Stimulated activated CD4-positive, alpha-beta T cell treated with anti-CD3 and anti-CD28 coated beads, Interleukin-2, amount 100 ng/mL, for 24 hours (primary cell): ENCODE measurements around the gene APCDD1.
"Not testable (repeated sequence)": the region's sequence is repeated elsewhere in the genome, so short reads cannot be mapped to it uniquely, and the experiment has no call there.

Experiments used
- DNase-seq, 2 donors: peaks; one replicate each; pipeline ENCODE4 v3.0.0-alpha.2; 2020

Gene APCDD1

DNA sequence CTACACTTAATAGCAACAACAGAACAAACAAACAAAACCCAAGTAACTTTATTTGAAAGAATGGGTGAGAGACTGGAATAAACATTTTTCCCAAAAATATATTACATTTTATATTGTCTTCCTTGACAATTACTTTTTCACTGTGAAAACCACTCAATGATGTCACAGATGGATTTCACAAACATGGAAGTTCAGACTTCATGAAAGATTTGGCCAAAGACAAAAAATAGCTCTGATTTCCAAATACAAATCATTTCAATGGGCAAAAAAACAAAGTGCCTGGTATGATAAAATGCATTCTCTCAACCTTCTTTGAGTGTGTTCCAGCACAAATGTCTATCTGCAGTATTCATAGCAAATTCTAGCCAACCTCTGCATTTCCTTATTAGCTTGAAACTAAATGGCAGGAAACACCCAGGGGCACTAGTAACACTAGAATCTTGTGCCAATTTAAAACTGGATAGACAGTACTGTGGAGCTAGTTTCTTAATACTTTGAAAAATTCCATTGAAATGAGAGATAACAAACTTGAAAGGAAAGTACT lies 42.8 kb downstream of the APCDD1 start:
- DNase-seq = no peak

DNA sequence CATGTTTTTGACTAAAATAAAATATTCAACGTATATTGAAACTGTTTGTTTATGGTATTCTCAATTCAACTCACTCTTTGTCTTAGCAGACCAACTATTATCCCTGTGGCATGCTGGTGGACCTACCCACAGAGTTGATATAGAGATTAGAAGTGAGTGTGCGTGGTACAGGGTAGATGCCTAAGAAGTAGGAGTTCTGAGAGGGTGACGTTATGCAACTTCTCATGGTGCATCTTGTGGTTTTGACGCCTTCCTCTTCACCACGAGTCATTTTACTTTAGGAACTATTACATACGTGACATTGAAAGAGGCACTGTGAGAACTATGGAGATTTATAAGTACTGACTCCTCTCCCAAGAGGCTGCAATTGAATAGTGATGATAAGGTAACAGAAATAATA lies 44.8 kb downstream of the APCDD1 start:
- DNase-seq = no peak

DNA sequence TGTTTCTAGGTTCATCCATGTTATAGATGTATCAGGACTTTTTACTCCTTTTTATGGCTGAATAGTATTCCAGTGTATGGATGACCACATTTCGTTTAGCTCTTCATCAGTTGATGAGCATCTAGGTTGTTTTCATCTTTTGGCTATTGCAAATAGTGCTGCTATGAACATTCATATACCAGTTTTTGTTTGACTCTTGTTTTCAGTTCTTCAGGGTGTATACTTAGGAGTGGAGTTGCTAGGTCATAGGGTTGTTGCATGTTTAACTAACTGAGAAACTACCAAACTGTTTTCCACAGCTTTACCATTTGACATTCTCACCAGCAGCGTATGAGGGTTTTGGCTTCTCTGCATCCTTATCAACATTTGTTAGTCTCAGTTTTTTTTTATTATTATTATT lies 45.6 kb downstream of the APCDD1 start:
- DNase-seq = no peak

DNA sequence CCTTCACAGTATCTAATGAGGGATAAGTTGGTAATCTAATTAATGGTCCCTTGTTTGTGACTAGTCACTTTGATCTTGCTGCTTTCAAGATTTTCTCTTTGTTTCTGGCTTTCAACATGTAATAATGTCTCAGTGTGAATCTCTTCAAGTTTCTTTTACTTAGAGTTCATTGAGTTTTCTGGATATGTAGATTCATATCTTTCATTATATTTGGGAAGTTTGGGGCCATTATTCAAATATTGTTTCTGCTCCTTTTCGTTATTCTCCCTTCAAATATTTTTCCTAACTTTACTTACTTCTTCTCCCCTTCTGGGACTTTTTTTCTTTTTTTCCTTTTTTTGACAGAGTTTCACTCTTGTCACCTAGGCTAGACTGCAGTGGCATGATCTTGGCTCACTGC lies 50.3 kb downstream of the APCDD1 start:
- DNase-seq = no peak

DNA sequence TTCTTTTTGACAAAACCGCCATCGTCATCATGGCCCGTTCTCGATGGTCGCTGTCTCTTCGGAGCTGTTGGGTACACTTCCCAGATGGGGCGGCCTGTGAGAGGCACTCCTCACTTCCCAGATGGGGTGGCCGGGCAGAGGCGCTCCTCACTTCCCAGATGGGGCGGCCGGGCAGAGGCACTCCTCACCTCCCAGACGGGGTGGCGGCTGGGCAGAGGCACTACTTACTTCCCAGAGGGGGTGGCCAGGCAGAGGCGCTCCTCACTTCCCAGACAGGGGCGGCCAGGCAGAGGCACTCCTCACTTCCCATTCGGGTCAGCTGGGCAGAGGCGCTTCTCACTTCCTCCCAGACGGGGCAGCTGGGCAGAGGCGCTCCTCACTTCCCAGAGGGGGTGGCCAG lies 51.5 kb downstream of the APCDD1 start:
- not testable (repeated sequence) for DNase-seq

DNA sequence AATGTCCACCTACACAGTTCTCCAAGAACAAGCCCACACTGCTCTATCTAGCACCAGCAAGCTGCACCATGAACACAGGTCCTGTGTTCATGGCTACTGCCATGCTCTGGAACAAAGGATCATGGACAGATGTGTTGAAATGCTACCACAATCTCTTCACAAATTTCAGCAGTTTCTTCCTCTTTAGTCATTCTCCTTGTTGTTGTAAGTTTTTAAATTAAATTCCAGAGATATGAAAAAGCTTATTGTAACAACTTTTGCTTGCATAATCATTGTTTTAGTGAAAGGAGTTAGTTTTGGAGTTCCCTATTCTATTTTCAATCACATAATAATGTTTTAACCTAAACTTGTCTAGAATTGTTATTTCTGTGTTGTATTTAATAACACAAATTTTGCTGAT lies 54.2 kb downstream of the APCDD1 start:
- DNase-seq = no peak

DNA sequence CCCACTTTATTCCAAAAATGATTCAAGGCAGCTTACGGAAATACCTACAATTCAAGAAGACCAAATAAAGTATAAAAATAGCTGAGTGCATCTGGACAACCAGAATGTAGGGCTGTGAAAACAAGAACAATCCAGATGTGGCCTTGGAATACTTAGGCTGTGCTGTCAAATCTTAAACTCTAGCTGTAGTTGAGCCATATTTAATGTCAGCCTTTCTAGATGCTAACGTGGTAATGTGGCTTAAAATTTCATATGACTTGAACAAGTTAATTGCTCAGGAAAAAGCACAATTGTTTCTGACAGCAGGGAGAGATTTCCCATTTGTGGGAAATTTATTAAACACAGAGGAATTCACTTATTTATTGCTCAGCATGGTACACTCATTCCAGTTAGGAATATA lies 56.8 kb downstream of the APCDD1 start:
- DNase-seq = no peak

DNA sequence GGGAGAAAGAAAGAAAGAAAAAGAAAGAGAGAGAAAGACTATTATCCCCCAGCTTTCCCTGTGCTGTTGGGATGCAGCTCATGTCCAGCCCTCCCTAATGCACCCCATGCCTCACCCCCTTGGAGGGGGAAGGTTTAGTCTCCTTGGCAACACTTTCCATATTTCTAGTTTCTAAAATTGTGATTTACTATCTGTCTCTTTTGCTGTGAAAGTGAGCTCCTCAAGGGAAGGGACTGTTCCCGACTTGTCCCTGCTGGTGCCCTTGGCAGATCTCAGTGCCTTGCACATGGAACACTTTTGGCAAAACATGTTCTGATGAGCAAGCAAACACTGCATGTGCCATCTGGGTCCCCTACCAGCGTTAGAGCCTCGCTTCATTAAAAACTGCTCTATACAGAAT lies 59.6 kb downstream of the APCDD1 start:
- no peak for DNase-seq

DNA sequence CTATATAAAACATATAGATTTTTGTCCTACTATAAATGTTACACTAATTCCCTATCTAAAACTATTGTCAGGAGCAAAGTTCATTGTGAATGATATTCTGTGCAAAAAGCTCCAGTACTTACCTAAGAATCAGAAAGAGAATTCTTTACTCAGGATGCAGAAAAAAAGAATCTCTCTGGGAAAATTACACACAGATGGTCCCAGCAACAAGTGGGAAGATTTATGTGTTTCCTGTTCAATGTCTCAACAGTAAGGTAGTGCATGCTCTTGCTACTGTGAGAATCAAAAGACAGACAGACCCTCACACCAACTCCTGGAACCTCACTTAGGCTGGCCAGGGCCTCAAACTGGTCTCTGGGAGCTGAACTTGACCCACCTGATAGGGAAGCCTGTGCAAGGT lies 60.2 kb downstream of the APCDD1 start:
- no peak for DNase-seq

DNA sequence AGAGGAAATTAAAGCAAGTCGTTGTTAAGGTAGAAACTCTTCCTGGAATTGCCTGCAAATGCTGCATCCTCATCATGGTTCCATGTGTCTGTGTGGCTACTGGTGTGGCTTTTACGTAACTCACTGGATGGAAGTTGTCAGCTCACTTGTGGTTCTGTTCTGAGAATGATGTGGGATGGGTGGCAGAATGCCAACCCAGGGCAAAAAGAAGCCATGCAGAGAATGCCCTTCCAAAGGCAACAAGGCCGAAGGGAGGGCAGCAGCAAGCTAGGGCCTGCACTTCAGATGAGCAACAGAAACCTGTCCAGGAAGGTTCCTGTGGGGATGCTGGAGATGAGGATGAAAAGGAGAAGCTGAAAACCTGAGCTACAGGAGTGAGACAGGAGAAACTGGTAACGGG lies 61.0 kb downstream of the APCDD1 start:
- DNase-seq = no peak

DNA sequence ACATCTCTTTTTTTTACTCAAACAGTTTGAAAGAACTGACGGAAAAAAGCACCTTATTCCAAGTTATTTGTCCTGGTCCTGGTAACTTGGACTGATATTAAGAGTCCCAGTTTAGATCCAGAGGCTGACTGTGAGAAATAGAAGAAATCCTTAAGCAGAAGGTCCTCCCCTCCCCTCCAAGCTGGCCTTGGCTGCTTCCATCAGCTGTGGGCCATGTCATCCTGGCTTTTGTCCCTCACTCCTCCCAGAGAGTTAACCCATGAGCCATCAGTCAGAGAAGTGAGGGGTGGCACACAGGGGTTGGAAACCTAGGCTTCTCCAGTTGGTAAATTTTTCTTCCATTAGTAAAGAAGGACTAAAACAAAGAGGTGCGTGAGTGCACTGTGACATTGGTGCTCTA lies 61.6 kb downstream of the APCDD1 start:
- no peak for DNase-seq

DNA sequence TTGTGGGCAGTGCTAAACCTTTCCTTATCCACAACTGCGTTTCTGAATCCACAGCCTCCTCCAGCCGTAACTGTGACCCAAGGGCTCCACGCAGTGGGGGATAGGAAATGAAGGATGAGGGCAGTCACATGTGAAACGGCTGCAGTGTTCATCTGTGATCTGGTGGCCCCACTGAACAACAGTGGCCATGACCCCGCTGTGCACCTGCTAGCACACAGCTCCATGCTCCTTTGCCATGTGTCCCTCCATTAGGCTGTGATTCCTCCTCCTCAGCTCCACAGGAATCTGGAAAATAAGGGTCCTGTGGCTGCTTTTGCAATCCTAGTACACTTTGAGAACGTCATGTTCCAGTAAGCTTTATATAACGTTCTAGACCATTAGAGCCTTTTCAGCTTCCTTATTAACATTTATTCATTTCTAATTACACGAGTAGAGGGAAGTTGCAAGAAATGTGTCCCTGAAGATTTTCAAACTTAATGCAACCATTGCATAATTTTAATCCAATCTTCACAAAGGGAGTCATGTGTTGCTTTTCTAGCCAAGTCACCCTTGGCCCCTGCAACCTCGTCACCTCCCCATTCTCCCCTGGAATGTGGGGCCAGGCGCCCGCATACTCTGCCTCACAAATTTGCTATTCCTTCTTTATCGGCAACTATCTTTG lies 64.3 kb downstream of the APCDD1 start:
- no peak for DNase-seq

DNA sequence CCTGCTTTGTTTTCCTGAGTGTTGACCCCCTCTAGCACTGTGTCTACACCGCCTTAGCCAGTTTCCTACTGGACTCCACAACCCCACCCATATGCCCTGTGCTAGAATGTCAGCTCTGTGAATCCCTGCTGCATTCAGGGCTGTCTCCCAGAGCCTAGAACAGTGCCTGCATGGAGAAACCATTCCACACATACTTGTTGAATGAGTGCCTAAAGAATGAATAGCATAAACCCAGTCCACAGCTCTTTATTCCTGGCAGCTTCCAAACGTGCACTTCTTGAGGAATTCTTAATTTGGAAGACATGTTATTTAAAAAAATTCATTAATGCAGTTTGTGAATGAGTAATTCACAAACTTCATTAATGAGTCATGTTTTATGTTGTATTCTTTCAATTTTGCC lies 64.9 kb downstream of the APCDD1 start:
- DNase-seq = no peak

DNA sequence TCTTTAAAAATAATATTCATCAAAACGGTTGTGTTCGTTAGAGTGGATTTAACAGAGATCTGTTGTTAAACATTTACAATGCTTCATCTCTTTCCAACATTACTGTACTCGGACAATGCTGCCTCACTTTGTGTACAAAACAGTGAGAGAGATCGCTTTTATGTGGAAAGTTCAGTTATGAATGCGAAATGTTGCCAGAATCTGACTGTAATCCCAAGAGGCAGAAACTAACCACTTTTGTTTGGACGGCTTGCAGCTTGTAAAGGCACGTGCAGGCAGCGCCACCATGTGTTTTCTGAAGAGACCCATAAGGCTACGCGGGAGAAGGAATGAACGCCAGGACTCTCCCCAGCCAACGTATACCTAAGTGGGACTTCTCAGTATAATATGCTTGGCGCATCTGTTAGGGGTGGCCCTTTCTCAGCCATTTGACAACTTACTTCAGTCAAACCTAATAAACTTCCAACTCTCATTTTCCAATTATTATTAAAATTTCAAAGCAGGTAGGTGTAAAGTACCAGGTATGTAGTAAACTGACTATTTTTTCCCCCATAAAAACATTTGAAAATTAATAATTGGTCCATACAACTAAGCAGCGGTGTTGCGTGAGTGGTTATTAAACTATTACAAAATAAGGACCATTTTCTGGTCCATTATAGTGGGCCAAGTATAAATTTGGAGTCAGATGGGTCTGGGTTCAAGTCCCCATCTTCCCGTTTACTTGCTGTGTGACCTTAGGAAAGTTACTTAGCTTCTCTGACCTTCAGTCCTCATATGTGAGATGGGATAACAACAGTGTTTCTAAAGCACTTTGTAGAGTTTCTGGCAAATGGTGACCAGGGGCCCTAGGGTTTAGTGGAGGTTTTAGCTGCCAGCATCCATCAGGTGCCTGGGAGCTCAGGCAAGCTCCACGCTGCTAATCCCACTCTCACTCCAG lies 65.8 kb downstream of the APCDD1 start:
- DNase-seq = peak; percentile 60 to 62

DNA sequence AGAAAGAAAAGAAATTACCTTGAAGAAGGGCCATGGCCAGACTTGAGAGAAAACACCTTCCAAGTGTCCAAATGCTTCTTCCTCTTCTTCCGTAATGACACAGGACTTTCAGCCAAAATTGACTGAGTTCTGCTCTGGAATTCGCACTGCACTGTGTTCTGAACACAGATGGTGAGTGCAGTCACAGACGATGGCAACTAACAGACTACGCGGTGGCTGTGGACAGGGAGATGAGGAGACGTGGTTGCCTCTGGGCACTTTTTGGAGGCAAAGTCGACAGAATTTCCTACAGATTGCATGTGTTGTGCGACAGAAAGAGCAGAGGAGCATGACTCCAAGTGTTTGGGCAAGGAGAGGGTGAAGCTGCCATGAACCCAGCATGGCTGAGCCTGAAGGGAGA lies 67.1 kb downstream of the APCDD1 start:
- no peak for DNase-seq

DNA sequence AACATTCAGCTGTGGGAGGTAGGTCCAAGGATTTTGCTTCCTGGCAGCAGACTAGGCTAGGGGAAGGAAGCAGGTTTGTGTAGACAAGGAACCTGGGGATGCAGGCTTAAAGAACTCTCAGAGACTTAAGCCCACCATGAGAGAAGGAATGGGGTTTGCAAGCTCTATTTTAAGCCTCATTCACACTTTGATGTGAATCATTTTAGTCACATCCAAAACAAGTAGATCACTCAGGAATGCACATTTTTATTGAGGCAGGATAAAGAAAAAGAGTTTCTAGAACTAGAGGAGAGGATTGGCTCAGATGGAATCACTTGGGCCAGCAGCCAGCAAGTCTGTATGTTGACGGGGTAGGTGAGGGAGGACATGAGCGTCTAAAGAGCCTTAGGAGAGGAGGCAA lies 68.1 kb downstream of the APCDD1 start:
- no peak for DNase-seq

DNA sequence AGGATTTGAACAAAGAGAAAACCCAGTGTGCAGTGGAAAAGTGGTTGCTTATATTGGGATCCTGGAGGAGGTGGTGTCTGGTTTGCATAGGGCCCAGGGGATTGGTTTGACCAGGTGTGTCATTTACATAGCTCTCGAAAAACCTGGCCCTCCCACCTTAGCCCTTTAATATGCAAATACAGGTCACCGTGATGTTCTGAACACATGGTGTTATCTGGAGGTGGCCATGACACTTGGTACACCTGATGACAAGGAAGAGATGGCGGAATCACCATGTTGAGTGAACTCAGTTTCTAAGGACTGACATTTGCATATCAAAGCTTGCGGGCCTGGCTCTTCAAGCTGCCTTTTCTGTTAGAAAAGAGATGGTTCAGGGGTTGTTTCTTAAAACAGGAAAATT lies 69.1 kb downstream of the APCDD1 start:
- no peak for DNase-seq

DNA sequence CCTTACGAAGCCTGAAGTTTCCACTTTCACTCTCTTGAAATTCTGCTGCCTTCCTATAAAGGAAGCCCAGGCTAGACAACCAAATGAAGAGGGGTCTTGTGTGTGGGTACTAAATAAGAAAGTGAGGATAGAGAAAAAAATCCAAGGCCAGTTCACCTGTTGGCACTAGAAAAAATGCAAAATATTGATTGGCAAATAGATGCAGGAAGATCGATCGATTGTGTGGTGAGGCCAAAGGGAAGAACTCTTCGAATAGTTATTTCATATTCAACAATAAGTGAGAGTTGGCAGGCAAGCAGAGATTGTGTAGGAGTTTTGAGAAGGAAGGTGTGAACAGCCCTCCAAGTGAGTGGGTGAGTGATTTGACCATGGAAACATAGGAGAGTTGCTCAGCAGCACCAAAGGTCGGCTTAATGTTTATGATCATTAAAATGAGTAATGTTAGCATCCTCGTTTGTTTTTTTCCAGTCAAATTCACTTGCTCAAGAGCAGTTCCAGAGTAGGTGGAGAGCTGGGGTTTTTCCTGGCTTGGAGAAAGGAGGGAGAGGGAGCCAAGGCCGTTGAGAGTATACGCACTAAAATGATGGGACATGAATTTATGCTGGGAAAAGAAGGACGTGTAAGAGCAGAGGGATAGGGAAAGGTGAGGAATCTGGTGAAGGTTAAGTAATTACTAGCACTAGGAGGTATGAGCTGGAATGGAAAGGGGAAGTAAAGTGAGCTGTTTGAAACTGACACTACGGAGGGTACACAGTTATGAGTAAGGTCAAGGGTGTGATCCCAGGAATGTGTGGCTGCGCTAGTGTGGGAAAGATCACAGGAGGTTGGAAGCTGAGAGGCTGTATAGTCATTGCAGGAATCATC lies 70.3 kb downstream of the APCDD1 start:
- no peak for DNase-seq

DNA sequence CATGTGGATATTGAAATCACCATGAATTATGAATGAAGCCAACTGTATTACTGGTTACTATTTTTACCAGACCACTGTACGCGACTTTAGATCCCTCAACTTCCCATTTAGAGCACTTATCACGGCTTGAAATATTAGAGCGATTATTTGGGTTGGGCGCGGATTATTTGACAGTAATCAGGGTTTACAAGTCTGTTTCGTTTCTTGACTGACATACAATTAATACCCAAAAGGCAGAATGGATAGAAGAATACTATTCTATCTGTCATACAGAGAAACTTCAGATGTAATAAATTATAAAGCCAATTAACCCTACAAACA lies 70.9 kb downstream of the APCDD1 start:
- no peak for DNase-seq

DNA sequence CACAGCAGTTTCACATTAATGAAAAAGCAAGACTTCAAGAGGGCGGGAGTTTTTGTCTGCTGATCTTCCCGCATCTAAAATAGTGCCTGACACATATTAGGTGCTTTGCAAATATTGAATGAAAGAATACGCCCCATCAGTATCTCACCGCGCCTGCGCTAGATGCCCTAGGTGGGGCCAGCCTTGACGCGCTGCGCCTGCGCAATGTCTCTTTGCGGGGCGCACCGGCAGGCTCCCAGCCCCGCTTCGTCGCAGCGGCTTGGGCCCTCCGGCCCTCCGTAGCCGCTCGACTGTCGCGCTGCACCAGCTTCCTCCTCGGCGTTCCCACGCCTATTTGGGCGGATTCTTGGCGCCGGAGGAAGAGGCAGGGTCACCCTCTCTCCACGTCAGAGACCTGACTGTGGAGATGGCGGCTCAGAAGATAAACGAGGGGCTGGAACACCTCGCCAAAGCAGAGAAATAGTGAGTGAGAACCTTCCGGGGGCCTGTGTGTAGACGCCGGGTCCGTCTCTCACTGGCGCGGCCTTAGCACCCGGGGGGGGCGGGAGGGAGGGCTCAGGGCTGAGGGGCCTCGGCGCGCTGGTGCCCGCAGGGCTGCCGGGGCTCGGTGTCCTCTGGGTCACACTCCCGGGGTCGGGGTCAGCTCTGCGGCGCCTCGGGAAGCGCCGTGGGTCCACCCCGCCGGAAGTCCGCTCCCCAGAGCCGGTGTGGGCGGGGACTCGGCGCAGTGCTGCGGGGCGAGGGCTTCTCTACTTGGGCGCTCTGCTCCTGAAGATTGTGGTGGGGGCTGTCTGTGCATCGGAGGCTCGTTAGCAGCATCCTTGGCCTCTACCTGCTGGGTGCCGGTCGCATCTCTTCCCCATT lies 71.5 kb downstream of the APCDD1 start, which contains the start of gene NAPG:
NAPG (plus strand) TSS at position 331 of the 864 bp plus-strand sequence; CDS start at position 407, 76 bp downstream.
- DNase-seq = peak; percentile 89 to 90

DNA sequence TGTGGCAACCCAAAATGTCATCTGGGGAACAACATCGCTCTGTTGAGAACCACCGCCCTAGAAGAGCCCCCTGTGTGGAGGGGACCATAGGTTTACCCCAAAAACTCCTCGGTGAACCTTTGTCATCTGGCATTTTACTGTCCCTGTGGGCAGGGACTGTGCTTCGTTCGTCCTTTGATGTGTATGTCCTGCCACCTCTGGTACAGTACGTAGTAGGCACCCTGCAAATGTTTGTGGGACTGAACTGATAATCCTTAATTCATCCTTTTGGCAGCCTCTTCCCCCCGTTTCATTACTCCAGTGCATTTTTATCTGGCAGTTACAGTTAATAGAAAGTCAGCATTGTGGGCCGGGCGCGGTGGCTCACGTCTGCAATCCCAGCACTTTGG lies 72.1 kb downstream of the APCDD1 start:
- DNase-seq = no peak

DNA sequence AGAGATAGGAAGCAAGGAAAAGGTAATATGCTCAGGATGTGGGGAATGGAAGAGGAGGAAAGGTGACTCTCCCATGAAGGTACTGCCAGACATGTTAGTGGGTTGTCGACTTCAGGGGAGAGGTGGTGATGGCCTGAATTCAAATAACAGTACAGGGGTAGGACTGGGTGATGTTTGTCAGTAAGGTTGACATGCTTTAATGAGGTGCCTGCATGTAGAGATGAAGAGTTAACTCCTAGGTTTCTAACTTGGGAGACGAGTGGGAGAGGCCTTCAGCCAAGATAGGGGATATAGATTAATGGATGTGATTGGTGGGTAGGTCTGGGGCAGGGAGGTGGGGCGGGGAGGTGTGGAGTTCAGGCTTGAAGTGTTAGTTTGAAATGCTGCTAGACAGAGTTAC lies 74.0 kb downstream of the APCDD1 start:
- no peak for DNase-seq
